Large intestine (tissue), 3 donors: ENCODE measurements around the gene FOXE3. TPM values are rescaled to one million over a fixed set of nuclear protein-coding genes. Genes with fewer than 3 reads are reported as not detected.

Experiments used
- DNase-seq, 2 donors: peaks; one replicate each; pipeline versions ENCODE4 v3.0.0 to v3.0.0-alpha.2; 2013
- H3K27ac ChIP-seq: one replicate; pipeline ENCODE4 v1.5.1; 2013; ENCODE audit warnings: low read length
- H3K27me3 ChIP-seq: 2 replicates; pipeline ENCODE4 v1.6.1; 2013; ENCODE audit warnings: low read length; ENCODE audit not compliant: control insufficient read depth, insufficient read depth
- H3K36me3 ChIP-seq: 2 replicates; pipeline ENCODE4 v1.6.1; 2013; ENCODE audit warnings: low read length; ENCODE audit not compliant: control insufficient read depth, insufficient read depth
- H3K4me1 ChIP-seq: one replicate; pipeline ENCODE4 v1.6.1; 2013; ENCODE audit warnings: low read length; ENCODE audit not compliant: control insufficient read depth, insufficient read depth
- H3K4me3 ChIP-seq: one replicate; pipeline ENCODE4 v1.5.1; 2013; ENCODE audit warnings: low read length
- H3K9me3 ChIP-seq: one replicate; pipeline ENCODE4 v1.6.1; 2013; ENCODE audit warnings: mild to moderate bottlenecking, low read depth, low read length, moderate library complexity; ENCODE audit not compliant: control insufficient read depth
- WGBS: methylation state at CpG from one replicate; pipeline ENCODE4 v1.1.5; 2013; ENCODE audit warnings: low lambda C conversion rate; ENCODE audit not compliant: insufficient coverage; 5-methylcytosine and 5-hydroxymethylcytosine counted together
- polyA plus RNA-seq: library from polyadenylated mRNA; unstranded; fragments of 120-200 nt; gene quantifications from one replicate; pipeline ENCODE4 v1.2.1, GENCODE V29; 2013

Gene FOXE3
- polyA plus RNA-seq, 1 donor = 0.09 TPM

- Histone ChIP-seq H3K36me3 (no peaks in the 10 kb centered on the region), H3K27ac (no peak overlapping the region), H3K4me3 (no peak overlapping the region), H3K9me3 (no peaks in the 10 kb centered on the region), H3K27me3 (peaks cover 17% of the 10 kb centered on the region), H3K4me1 (no peaks in the 10 kb centered on the region)
- DNase-seq = no peak
- WGBS = 40% methylated on average over 1 of the region's 3 CpGs
Measured at GRCh38 chr1:47465605-47466004, 49.5 kb downstream of the FOXE3 start.

Other genes with a start within 250 kb of the FOXE3 start
- gene PDZK1IP1, start 226.2 kb upstream of the FOXE3 start, polyA plus RNA-seq = 14.6 TPM
- gene TAL1, start 184.1 kb upstream of the FOXE3 start, polyA plus RNA-seq = 2.2 TPM
- 4.7 TPM for gene STIL, start 102.1 kb upstream of the FOXE3 start, polyA plus RNA-seq
- gene CMPK1, start 82.5 kb upstream of the FOXE3 start, polyA plus RNA-seq = 150 TPM
- gene FOXD2, start 21.8 kb downstream of the FOXE3 start, polyA plus RNA-seq = 1.6 TPM